Measurements from ENCODE around the gene LRP5. TPM values are rescaled to one million over a fixed set of nuclear protein-coding genes. Genes with fewer than 3 reads are reported as not detected.

The LRP5 gene
- total RNA-seq, 1 donor from 2014 or later: 29.5 TPM

DNA sequence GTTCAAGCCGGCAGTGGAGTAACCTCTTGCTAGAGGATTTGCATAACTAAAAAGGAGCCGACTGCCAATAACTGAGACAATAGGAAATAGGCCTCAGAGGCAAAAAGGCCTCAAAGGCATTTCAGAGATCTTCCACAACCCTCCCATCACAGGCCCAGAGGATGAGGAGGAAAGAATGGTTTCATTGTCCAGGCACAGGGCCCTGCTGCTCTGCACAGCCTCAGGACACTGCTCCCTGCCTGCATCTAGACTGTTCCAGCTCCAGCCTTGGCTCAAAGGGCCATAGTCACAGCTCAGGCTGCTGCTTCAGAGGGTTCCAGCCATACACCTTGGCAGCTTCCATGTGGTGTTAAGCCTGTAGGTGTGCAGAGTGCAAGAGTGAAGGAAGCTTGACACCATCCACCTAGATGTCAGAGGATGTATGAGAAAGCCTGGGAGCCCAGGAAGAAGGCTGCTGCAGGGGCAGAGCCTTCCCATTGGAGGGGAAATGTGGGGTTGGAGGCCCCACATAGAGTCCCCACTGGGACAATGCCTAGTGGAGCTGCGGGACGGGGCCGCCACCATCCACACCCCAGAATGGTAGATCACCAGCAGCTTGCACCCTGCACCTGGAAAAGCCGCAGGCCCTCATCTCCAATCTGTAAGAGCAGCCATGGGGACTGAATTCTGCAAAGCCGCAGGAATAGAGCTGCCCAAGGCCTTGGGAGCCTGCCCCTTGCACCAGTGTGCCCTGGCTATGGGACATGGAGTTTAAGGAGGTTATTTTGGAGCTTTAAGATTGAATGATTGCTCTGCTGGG lies 8.2 kb upstream of the LRP5 start:
- intact Hi-C loops (cut with micrococcal nuclease): no loop called here

DNA sequence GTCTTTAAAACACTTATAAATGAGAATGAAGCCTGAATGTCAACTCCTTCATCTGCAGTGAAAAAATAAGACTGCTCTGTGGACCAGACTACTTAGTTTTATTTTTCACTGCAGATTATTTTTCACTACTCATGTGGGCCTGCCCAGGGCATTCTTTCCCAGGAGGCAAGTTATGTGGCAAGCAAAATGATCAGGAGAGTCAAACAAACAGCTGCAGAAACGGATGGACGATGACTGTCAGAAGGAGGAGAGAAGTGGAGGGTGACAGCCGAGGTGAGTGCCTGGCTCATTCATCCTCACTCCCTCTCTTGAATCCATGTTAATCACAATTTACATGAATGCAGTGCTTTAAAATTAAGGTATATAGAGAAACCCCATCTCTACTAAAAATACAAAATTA lies 5.8 kb upstream of the LRP5 start:
- intact Hi-C loops (cut with micrococcal nuclease): no loop called here

DNA sequence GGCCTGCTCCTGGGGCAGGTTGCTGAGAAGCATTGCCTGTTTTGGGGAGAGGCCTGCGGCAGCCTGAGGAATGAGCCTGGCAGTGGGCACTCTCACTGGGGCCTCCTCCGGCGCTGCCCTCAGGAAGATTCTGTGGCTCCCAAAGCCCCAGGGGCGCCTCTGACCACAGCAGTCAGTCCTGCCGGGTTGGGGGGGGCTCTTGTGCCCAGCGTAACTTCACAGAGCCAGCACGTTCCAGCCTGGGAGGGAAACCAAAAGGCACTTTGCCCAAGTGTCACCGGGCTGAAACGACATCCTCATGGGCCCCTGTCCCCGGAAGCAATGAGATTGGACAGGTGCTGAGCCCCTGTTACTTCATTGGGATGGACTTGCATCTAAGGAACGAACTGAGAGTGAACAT lies 4.3 kb upstream of the LRP5 start:
- intact Hi-C loops (cut with micrococcal nuclease): no loop called here

DNA sequence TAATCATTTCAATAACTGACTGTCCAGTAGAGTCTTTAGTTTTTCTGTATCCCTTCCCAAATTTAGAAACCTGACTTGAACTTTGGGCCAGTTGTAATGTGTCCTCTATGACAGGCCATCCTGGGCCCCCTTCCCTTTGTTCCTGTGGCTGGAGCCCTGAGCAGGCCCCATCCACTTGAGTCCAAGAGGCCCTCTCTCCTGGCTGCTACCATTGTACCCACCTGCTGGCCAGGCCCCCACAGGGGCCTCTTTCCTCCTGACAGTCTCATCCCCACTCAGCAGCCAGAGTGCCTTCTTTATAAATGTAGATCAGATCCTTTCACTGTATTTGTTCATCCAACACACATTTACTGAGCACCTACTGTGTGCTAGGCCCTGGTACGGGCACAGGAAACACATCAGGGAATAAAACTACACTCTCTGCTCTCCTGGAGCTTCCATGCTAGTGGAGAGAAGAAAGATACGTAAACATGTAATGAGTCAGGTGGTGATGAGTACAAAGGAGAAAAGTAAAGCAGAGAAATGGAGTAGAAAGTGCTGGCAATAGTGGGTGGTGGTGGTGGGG lies 2.7 kb upstream of the LRP5 start:
- intact Hi-C loops (cut with micrococcal nuclease): loop anchor here (5.0 kb wide), 2 partner anchors 37 to 73 kb away; partner anchors contain the start of gene C11orf24

DNA sequence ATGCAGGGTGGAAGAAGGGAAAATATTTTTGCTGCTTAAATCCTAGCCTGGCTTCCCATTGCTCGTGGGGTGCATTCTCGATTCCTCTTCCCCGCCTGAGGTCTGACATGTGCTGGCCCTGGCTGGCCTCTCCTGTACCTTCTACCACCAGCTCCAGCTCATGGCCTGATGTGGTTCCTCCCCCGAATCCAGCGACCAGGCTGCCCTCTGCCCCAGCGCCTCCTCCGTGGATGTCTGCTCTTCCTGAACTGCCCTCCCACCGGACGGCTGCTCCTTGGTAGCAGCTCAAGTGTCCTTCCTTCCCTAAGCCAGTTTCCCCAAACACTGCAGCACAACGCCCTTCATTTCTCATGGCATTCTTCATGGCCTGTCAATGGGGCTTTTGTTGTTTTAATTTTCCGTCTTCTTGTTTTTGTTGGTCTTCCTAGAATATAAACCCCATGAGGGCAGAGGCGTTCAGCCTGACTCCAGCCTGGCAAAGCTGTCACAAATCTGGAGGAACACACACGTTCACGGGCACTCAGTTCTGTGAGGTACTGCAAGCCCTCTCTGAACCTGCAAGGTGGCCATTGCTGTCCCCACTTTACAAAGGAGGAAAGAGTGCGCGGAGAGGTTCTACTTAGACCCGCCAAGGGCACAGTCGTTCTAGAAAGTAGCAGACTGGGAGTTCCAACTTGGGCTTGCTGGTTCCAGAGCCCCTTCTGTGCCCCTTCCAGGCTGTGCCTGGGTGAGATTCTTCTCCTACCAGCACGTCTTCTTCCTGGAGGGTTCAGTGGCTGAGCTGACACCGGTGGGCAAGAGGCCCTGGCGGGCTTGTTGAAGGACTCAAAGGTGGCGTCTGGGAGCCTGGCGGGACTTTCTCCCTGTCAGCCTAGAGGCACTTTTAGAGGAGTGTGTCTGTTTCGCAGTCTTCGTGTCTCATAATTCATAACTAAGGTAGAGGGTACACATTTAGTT lies 953 bp upstream of the LRP5 start:
- intact Hi-C loops (cut with micrococcal nuclease): loop anchor here (2.0 to 5.0 kb wide), 3 partner anchors 29 to 71 kb away; partner anchors contain the start of gene C11orf24

- intact Hi-C loops (cut with micrococcal nuclease): loop anchor here (2.0 to 5.0 kb wide), 3 partner anchors 28 to 69 kb away; partner anchors contain the start of gene C11orf24
Observed at GRCh38 chr11:68312780-68313573, 586 bp downstream of the LRP5 start.

GRCh38 chr11:68313574-68314202 lies 1.3 kb downstream of the LRP5 start:
- intact Hi-C loops (cut with micrococcal nuclease): loop anchor here (2.0 to 5.0 kb wide), 3 partner anchors 27 to 69 kb away; partner anchors contain the start of gene C11orf24

DNA sequence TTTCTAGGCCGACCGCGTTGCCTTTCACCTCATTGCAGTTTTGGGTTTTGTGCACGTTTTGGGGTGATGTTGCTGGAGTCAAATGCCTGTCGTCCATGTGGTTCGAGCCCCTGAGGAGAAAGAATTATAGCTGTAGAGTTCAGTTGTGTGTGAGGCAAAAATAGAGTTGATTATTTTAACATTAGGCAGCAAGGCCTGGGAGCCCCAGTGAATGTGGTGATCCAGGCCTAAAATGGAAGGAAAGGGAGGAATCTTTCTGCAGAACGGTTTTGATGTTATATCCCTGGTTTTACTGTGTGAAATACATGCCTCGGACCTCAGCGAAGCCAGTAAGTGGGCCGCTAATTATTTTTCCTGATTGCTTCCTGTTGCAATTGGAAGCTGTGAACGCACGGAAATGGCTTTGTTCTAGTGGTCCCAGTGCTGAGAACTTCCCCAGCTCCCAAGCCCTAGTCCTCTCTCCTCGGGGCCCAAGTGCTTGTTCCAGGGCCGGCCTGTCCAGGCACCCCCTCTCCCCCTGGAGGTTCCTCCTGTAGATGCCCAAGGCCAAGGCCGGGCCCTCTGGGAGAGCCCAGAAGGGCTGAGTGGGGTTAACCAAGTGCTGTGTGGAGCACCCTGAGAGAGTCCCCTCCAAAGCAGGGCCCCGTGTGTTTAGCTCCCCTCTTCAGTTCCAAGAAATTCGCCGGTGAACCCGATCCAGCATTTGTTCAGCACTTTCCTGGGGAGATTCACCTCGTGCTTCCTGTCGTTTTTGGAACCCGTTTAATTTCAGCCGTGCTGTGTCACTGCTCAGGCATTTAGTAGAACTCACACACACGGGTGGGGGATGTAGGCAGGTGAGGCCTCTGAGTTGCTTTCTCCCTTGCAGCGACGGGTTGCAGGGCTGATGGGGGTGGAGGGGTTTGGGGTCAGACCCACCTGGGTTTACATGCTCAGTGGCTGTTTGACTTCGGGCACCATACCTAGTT lies 2.1 kb downstream of the LRP5 start:
- intact Hi-C loops (cut with micrococcal nuclease): loop anchor here (5.0 kb wide), 2 partner anchors 42 to 68 kb away; partner anchors contain the start of gene C11orf24

- intact Hi-C loops (cut with micrococcal nuclease): no loop called here
Observed at GRCh38 chr11:68315171-68315920, 3.0 kb downstream of the LRP5 start.

DNA sequence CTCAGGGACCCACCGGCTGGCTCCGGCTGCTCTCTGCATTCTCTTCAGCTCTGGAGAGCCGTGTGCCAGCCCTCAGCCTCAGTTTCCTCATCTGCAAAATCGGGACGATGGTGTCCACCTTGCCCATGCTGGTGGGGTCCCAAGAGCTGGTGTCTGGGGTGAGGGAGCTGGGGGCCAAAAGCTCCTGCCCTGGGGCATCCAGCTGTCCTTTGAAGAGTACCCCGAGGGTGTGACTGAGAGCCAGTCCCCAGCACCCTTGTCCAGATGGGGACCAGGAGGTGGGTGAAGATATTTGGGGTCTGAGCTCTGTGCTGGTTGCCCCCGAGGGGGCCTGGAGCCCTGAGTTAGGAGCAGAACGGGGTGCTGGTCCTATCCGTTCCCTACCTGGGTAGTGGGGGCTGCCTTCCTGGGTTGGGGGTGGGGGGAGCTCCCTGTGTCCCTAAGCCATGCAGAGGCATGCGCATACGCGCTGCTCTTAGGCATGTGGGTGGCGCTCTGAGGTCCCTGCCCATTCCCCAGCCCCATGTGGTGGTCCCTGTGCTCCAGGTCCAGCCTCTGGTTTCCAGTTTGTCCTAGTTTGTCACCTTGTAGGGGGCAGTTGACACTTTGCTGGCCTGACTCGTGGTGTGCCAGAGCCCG lies 4.9 kb downstream of the LRP5 start:
- intact Hi-C loops (cut with micrococcal nuclease): no loop called here

DNA sequence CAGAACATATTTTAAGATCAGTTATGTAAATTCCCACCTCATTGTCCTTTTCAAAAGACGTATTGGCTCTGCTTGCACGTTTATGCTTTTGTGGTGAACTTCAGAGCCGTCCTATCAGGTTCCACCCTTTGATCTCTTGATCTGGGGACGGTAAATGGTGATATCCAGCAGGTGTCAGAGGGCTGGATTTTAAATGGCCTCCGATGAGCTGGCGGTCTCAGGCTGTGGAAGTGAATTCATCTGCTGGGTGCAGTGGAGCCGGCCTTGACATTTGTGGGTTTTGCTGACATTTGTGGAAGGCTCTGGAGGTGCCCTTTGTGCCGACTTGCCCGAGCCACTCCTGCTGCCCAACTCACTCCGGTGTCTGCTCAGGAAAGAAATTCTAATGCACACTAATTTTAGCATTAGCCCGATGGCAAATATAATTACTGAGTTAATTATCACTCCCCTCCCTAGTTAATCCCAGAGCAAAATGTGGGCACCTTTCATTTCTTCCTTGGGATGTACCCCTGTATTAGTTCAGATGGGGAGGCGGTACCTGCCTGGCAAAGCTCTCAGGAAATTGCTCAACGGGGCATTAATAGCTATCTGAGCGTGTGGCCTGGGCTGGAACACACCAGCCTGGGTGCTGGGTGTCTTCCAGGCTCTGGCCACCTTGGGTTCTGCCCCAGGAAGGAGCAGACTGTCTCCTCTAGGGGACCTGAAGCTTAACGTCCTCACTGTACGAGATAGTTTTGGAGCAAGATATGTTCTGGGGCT lies 9.1 kb downstream of the LRP5 start:
- intact Hi-C loops (cut with micrococcal nuclease): no loop called here

DNA sequence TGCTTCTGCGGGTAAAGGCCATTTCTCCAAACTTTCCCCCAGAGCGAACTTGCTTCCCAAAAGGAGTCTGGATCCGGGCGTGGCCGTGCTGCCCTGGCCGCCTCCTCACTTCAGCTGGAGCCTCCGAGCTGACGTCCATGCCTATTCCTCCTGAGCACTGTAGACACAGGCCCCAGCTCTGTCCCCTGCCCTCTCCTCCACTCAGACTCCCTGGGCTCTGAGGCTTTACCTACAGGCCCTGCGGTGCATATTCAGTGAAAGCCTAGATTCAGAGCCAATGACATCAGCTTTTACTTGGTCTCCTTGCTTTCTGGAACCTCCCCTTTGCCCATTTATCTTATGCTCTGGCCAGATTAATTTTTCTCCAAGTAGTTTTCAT lies 9.7 kb downstream of the LRP5 start:
- intact Hi-C loops (cut with micrococcal nuclease): no loop called here

DNA sequence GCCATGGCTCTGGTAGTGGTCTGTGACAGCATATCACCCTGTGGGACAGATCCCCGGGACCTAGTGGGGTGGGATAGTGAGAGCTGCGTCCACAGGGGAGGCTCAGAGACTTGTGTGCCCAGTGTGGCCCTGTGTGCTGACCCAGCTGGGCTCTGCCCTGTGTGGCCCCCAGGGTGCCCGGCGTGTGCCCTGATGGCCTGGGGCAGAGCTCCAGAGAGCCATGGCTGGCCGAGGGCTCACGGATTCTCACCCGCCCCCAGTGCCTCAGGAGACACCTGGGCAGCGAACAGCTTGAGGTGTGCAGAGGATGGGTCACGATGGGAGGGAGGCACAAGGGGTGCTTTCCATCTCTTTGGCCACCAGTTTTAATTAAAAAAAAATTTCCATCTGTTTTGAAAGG lies 11.8 kb downstream of the LRP5 start:
- intact Hi-C loops (cut with micrococcal nuclease): no loop called here

DNA sequence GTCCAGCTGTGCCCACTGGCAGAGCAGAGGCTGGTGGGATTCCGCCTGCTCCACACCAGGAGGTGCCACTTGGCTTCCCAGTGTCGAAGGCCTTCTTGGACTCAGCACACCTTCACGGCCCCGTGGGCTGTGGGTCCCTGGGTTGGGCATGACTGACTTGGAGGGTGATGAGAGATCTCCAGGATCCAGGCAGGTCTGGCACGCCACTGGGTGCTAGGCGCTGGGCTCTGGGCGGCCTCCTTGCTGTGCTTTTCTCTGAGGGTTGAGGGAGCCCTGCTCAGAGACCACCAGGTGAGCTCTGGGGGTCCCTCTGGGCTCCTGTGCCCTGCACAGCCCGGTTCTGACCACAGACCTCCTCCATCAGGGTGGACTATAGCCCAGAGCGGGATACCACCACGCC lies 12.3 kb downstream of the LRP5 start:
- intact Hi-C loops (cut with micrococcal nuclease): no loop called here

DNA sequence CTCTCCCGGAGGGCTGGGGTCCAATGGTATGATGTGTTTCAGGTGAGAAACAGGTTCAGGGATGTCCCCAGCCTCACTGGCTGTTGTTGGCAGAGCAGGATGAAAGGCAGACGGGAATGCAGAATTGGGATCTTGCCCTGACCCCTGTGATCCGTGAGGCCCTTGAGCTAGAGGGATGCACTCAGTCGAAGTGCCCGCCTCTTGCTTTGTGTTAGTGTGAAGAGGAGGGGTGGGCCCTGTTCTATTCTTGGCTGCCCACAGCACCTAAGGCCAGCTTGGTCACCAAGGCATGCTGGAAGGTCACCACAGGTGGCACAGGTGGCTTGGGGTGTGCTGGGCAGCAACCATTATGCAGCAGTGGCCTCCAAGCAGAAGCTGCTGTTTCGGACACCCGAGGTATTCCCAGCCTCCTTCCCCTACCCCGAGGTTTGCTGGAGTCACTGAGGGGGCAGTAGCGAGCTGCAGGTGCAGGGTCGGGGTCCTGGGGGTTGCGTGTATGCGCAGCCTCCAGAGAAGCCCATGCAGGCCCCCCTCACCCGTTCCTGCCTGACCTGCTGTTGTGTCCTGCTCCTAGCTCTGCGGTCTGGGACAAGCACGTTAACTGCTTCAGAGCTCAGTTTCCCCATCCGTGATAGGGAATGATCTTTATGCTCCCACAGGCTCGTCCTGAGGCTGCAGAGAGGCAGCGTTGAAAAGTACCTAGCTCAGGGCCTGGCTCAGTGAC lies 13.0 kb downstream of the LRP5 start:
- intact Hi-C loops (cut with micrococcal nuclease): no loop called here

GRCh38 chr11:68325907-68326220 lies 13.5 kb downstream of the LRP5 start:
- intact Hi-C loops (cut with micrococcal nuclease): no loop called here
